GM18858 (cell line): ENCODE data around the gene CACNA1H.

ENCODE experiments used
- ATAC-seq: cut with Tn5 transposase; IDR thresholded peaks from one replicate; pipeline ENCODE4 v1.9.1; 2021; ENCODE audit not compliant: unreplicated experiment

The CACNA1H gene

DNA sequence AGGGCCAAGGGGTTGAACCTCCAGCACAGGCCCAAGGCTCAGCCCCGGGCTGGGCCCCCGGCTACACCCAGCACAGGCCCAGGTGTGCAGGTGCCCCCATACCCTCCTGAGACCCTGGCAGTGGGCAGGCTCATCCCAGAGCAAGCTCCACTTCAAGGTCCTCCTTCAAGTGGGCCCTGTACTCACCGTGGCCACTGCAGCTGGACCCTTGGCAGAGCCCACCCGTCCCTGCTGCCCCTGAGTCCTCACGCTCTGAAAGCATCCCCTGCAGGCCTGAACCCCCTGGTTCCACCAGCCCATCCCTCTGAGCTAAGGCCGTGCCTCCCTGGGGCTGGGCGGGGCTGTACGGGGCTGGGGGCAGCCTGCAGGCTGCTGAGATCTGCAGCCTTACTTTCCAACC is 11.2 kb upstream of the CACNA1H start:
- ATAC-seq = no peak

DNA sequence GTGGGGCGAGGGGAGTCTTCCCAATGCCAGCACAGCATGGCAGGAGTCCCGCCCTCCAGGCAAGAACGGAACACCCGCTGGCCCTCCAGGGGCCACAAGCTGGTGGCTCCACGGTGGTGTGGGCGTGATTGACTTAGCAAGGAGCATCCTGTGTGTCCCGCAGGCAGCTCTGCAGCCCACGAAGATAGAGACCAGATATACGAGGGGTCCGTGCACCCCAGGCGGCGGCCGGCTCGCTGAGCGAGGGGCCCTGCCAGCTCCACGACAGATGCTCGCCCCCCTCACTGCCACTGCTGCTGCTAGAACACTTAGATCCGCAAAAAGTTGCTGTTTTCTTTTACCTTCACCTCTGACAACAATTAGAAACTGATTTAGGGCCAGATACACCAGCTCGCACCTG is 10.0 kb upstream of the CACNA1H start:
- ATAC-seq = no peak

DNA sequence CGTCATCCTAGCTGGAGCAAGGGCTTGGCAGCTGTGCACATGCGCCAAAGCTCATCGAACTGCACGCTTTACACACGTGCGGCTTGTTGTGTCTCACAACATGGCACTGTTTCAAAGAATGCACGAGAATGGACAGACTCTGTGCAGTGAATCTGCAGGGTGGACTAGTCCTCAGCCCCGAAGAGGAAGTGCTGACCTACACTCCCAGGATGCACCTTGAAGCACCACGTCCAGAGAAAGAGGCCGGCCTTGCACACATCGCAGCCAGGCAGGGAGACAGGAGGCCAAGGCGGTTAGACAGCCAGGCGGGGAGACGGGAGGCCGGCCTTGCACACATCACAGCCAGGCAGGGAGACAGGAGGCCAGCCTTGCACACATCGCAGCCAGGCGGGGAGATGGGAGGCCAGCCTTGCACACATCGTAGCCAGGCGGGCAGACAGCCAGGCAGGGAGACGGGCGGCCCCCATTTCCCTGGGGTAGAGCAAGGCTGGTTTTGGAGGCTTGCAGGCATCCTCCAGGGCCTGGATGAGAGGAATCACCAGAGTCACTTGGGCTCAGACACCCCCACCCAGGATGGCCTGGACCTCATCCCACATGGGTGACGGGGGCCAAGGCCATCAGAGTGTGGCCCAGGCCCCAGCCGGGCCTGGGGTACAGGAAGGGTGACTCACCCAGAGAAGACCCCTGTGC is 9.0 kb upstream of the CACNA1H start:
- ATAC-seq = no peak

DNA sequence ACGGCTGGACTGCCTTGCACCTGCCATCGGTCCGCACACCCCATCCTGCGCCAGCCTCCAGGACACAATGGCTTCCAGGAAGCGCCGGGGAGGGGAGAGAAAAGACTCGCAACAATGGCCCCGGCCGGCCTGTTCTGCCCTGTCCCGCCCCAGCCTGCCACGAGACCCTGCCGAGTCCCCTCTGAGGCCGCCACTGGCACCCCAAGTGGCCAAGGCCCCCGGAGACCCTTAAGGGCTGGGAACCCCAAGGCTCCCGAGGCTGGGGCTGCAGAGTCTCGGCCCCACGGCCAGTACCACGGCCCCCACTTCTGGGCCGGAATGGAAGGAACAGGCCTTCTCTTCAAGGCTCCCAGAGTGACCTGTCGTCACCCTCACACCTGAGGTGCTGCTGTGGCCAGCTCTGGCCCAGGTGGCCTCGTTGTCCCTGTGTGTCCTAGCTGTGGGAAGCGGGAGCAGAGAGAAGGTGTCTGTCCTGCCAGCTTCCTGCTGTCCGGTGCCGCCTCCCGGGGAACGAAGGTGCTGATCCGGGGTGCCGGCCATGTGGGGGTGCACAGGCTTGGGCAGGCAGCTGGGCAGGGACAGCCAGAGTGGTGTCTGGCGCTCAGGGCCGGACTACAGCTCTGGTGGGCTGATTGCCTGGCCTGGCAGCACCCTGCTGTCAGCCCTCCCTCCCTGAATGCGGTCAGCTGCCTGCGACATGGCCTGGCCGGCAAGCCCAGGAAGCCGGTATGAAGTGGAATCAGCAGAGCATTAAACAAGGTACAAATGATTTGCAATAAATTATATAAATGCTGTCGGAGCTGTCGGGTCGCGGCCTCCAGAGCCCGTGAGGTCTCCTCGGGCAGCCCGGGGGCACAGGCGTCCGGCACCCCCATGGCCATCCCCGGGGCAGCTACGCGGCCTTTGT is 8.2 kb upstream of the CACNA1H start:
- ATAC-seq = no peak

DNA sequence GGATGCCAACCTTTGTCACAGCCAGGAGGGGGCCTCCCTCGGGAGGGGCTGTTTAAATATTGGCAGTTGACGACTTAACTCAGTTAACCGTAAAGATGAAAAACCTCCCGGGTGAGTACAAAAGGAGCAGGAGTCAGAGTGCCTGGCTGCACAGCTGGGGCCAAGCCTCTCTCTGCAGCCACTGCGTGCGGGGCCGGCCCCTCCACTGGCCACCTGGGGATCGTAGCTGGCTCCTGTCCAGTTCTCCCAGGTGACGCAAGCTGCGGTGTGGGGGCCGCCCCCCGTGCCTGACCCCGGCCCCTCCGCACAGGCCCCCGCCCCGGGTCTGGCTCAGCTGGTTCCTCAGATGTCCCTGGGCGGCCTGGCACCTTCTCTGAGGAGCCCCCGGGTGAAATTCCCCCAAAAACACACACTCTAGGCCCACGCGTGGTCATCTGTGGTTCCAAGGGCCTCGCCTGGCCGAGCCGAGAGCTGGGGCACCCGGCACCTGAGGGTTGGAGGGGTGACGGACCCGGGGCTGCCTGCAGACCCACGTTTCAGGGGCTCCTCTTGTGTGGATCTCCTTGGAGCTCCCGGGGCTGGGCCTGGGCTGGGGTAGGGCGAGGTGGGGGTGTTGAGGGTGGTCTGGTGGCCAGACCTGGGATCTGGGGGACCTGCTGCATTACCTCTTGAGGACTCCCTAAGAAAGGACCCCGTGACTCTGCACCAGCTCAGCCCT is 7.4 kb upstream of the CACNA1H start:
- no peak for ATAC-seq

DNA sequence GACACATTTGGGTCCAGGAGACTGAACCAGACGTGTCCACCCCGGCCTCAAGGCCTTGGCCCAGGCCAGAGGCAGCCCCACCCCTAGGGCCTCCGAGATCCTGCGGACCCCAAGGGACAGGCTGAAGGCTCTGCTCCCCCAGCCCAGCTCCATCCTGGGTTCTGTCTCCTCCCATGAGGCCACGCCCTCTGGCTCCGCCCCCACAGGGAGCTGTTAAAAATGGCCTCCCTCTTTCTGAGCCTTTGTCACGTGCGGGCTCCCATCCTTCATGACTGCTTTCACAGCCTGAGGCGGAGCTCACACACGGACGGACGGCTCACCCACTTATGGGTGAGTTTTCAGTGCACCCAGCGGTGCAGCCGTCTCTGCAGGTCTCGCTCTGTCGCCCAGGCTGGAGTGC is 6.5 kb upstream of the CACNA1H start:
- ATAC-seq = no peak

DNA sequence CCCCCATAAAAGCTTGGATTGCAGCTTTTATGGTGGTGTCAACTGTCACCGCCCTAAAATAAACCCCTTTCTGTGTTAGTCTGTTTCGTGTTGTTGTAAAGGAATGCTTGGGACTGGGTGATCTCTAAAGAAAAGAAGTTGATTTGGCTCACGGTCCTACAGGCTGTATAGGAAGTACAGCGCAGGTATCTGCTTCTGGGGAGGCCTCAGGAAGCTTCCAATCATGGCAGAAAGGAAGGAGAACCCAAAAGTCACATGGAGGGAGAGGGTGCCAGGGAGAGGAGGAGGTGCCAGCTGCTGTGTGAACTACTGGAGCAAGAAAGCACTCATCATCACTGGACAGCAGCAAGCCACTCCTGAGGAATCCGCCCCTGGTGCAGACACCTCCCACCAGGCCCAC is 5.9 kb upstream of the CACNA1H start:
- ATAC-seq = no peak

DNA sequence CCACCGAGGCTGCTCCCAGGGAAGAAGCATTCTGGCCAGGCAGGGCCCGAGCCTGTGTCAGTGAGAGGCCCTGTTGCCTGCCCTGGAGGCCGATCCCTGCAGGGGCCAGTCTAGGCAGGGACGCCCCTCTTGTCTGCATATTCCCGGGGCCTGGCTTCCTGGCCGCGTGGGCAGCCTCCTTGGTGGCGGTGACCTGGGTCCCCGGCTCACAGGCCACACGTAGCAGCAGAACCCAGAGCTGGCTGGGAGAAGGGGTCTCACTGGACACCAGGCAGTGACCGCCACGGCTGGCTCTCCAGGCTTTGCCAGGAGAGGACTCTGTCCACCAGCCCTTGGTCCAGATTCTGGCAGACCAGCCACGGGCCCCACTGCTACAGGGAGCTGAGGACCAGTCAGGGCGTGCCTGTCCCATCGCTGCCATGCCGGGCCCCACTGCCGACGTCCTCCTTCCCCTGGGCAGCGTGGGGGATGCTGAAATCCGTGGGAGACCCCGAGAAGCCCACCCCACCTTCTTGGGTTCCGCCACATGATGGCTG is 3.7 kb upstream of the CACNA1H start:
- no peak for ATAC-seq

DNA sequence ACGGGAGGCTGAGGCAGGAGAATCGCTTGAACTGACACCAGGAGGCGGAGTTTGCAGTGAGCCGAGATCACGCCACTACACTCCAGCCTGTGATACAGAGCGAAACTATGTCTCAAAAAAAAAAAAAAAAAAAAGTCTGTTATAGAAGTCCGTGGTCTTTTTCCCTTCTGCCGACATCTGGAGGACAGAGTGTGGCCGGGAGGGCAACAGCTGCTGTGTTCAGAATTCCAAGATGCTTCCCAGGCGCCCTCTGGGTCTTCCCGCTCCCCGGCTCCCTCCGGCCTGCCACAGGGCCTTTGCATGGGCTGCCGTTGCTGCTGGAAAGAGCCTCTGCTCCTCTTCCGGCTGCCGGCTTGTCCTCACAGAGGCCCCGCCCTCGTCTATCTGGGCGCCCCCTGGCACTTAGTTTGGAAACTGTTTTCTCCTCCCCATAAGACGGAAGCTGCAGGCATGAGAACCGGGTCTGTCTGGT is 2.4 kb upstream of the CACNA1H start:
- ATAC-seq = no peak

DNA sequence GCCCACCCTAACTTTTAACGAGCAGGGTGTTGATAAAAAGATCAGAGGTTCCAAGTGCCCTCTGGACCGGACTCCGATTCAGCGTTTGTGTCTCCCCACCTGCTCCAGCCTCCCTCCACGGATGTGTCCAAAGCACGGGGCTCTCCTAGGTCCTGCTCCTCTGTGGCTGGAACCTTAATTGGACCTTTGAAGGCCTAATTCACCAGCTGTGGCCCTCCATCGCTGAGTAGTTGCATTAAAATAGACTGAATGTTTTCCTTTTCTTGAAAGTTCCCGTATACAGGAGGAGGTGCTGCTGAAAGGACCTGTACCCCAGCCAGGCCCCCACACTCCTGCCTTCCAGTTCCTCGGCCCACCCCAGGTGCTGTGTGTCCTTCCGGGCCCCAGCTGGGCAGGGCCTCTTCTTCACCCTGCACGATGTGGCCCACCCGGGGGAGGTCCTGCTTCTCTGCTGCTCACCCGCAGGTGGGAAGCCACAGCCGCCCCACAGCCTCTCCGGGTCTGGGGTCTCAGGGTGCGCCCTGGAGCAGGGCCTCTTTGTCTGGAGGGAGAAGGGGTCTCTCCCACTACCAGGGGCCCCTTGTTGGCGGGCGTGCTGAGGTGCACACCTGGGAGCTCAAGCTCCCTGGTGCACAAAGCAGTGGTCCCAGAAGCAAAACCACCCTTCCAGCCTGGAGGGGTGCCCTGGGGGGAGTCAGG is 1.3 kb upstream of the CACNA1H start:
- ATAC-seq = no peak

DNA sequence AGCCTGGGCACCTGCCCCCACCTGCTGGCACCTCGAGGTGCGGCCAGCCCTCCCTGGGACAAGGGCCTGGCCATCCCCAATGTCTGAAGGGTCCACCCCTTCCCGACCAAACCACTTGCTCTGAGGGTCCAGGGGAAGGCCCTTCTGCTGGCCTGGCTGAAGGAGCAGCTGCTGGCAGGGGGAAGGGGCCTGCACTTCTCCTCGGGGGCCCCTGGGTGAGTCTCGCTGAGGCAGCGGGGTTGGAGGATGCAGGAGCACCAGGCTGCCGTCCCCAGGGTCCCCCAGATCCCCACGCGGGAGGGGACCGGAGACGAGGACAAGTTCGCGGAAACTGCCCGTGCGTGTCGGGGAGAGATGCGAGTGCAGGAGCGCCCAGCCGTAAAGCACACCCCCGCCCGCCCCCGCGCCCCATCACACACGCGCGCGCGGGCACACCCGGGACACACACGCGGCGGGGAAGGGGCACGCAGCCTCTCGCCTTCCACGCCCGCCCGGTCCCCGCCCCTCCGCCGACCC is 725 bp upstream of the CACNA1H start:
- ATAC-seq = no peak

DNA sequence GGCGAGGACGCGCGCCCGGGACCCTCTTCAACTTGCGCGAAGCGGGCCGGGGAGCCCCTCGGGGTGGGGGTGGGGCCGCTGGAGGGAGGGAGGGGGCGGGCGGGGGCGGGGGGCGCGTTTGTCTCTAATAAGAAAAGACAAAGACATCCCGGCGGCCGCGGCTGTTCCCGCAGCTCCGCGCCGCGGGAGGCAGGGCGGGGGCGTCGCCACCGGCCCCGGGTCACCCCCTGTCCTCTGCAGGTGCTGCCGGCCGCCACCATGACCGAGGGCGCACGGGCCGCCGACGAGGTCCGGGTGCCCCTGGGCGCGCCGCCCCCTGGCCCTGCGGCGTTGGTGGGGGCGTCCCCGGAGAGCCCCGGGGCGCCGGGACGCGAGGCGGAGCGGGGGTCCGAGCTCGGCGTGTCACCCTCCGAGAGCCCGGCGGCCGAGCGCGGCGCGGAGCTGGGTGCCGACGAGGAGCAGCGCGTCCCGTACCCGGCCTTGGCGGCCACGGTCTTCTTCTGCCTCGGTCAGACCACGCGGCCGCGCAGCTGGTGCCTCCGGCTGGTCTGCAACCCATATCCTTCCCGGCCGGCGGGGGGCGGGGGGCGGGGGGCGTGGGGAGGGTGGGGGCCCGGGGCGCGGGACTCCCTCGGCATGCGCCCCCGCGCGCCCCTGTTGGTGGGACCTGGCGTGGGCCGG is 714 bp downstream of the CACNA1H start:
- no peak for ATAC-seq

DNA sequence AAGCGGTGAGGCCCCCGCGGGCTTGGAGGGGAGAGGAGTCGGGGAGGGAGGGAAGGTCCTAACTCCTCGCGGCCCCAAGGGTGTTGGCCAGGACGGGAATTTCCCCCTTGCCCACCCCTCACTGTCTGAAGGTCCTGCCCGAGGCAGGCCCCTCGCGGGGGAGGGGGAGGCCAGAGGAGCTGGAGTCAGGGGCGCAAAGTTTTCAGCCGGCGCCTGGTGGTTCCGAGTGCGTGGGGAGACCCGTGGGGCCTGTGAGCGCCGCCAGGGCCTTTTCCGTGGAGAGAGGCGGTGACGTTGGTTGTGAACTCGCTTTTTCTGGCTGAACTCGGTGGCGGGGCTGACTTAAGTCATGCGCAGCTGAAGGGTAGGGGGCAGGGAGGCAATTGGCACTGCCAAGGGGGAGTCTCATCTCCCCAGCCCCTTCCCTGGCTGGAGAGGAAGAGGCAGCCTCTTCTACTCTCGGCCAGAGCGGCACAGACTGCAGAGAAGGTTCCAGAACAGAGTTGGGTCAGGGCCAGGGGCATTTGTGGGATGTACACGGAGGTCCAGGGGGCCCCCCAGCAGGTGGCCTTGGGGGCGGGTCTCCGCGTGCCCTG is 1.5 kb downstream of the CACNA1H start:
- no peak for ATAC-seq

DNA sequence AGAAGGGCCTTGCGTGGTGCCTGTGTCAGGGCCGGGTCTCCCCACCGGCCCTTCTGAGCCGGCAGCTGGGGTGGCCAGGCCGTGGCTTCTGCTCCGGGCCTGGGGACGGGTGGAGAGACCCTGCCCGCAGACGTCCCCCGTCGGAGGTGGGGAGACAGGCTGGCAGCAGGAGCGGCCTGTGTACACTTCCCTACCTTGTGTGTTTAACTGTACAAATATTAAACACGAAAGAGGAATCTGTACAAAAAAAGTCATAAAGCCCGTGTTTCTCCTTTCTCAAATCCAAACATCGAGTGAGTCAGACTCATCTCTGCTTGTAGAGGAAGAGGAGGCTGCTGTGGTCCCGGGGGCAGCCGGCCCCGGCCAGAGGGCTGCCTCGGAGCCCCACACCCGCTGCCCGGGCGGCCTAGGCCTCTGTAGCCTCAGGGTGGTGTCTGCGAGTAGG is 2.0 kb downstream of the CACNA1H start:
- no peak for ATAC-seq

DNA sequence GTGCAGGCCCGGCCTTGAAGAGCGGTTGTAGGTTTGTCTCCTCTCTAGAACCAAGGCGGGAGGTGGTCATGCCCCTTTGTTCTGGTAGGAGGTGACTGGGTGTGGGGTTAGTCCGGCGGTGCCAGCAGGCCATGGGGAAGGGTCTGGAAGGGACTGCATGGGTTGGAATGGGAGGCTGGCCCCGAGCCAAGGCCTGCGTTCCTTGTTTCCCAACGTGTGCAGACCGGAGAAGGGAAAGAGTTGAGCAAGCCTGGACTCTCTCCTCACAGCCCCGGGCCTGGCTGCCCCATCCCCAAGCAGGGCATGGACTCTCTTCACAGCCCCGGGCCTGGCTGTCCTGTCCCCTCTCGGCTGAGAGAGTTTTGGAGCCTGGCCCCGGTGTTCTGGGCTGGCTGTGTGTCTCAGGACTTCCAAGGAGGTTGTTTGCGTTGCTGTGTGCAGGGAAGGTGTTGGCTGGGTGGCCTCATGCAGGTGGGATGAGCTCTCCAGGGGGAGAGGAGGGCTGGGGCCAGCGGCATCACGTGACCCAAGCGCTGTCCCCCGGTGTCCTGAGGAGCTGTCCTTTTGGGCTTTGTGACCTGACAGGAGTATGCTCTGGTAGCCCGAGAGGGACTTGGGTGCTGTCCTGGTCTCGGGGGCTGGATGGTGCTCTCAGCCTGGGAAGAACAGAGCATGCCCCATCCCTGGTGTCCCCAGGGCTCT is 2.6 kb downstream of the CACNA1H start:
- no peak for ATAC-seq

DNA sequence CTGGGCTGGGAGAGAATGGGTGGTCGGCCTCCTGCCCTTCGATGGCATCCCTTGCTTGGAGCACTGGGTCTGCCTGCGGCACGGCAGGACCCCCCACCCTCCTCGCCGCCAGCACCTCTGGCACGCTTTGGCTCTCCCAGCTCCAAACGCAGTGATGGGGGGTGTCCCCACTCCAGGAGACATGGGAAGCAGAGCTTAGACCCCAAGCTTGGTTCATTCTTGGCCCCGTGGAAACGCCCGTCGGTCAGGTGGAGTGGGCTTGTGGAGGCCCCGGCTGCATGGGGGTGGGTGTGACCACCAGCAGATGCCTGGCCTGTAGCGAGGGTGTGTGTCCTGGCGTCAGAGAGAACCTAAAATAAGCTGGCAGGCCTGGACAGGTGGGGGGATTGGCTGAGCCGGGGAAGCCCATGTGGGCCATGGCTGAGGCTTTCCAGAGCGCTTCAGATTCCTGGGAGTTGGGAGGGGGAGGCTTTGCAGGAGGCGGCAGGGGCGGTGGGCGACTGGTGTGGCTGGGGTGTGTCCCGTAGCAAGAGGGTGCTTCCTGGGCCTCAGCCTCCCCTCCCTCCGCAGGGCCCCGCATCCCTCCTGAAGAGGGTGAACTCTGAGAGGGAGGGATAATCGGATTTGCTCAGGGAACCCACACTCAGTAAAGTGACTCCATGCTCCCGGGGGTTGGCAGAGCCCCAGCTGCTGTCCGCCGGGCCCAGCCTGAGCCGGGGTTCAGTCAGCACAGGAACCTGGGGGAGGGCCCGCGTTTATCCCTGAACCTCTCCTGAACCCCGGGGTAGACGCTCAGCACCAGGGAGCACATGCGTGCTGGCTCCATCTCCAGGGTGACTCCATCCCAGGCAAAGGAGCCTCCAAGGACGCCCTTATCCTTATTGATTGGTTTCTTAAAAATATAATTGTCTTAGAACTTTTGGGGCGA is 3.4 kb downstream of the CACNA1H start:
- no peak for ATAC-seq

DNA sequence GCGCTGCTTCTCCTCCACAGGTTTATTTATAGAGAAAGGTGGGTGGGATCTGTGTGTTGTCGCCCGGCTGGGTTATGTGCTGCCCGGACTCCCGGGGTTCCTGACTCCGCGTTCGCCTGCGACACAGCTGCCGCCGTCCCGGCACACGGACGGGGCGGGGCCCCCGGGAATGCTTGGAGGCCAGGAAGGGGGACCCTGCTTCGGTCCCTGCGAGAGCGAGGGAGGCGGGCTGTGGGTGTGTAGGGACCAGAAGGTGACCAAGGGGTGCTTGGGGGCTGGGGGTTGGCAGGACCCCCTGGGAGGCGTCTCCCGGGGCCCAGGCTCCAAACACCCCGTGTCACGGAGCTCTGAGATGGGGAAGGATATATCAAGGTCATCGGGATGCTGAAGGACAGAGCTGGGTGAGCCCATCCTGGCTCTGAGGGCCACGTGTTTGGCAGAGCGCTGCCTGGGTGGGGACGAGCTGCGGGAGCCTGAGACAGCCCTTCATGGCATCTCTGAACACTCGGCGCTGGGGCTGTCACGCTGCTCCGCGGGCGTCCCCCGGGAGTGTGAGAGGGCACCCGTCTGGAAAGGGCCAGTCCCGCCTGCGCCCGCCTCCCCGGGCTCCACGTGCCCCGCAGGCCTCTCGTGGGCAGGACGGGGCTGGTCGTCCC is 4.2 kb downstream of the CACNA1H start:
- no peak for ATAC-seq
